ENCODE results near the gene MRPL38.

MRPL38 gene

DNA sequence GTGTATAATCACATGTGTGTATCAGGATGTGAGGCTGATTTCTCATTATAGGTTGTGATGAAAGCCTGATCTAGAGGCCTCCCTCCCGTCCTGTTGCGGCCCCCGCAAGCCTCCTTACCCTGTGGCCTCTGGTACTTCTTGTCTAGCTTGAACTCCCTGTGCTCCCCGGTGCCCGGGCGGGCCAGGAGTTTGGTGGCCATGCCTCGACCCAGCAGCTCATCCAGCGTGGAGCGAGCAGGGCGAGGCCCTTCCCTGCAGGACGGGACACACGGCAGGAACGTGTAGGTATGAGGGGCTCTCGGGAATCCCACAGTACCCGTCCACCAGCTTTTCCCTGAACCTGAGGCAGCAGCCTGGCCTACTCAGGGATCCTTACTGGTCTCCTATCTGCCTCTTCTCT is 21.2 kb upstream of the MRPL38 start:
- H3K27ac ChIP-seq: no peak overlapping the region
- TF ChIP-seq, protein P1, sequence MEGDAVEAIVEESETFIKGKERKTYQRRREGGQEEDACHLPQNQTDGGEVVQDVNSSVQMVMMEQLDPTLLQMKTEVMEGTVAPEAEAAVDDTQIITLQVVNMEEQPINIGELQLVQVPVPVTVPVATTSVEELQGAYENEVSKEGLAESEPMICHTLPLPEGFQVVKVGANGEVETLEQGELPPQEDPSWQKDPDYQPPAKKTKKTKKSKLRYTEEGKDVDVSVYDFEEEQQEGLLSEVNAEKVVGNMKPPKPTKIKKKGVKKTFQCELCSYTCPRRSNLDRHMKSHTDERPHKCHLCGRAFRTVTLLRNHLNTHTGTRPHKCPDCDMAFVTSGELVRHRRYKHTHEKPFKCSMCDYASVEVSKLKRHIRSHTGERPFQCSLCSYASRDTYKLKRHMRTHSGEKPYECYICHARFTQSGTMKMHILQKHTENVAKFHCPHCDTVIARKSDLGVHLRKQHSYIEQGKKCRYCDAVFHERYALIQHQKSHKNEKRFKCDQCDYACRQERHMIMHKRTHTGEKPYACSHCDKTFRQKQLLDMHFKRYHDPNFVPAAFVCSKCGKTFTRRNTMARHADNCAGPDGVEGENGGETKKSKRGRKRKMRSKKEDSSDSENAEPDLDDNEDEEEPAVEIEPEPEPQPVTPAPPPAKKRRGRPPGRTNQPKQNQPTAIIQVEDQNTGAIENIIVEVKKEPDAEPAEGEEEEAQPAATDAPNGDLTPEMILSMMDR (conservative IDR thresholded peaks at IDR 0.05): no peak
- TF ChIP-seq ZFX (IDR thresholded peaks at IDR 0.05): no peak

DNA sequence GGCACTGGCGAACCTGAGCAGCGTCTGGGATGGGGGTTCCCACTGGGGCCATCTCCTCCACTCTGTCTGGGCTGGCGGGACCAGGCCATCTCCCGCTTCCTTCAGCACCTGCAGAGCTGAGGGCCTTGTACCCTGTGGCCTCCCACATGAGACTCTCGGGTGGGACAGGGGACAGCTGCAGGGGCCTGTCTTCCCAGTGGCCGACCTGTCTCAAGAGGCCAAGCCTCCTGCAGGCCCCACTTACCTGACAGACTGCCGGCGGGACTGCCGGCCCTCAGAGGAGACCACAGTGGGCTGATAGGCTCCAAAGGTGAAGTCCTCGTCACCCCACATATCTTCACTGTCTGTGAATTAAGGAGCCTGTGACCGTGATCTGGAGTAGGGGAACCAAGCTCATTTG is 20.4 kb upstream of the MRPL38 start:
- TF ChIP-seq, protein P1 (conservative IDR thresholded peaks at IDR 0.05): no peak
- no peak for TF ChIP-seq ZFX (IDR thresholded peaks at IDR 0.05)
- H3K27ac ChIP-seq: no peak overlapping the region

DNA sequence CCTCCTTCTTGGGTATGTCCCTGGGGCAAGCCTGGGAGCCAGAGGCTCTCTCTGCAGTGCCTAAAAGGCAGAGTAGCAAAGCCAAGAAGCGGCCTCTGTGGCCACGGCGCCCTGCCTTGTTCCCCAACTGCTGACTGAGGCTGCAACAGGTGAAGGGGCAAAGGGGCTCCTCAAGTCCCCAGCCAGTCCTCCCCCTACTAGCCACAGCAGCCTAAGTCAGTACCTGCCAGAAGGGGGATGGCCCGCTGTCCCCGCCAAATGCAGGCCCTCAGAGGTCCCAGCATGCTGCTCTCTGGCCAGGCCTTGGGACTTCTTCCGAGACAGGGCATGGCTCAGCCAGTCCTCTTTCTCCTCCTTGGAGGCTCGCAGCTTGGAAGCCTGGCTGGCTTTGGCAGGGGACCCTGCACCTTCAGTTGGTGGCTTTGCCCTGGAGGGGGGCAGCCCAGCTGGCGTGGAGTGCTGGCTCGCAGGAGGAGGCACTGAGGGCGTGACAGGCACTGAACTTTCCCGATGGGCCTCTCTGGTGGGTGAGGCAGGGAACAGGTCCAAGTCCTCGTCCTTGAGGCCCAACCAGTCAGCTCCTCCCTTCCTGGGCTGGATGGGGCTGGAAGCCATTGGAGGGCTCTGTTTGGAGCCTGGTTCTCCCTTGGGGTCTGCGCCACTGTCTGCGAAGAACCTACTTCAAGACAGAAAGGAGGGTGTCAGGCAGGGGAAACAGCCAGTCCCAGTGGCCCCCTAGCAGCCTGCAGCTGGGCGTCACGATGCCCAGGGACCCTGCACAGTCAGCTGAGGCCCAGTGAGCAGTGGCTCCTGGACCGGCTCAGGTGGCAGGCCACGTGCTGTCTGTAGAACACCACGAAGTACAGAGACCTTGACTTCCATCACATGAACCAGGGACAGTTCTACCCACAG is 18.5 kb upstream of the MRPL38 start:
- no peak overlapping the region for H3K27ac ChIP-seq
- no peak for TF ChIP-seq ZFX (IDR thresholded peaks at IDR 0.05)
- TF ChIP-seq, protein P1 (conservative IDR thresholded peaks at IDR 0.05): no peak

DNA sequence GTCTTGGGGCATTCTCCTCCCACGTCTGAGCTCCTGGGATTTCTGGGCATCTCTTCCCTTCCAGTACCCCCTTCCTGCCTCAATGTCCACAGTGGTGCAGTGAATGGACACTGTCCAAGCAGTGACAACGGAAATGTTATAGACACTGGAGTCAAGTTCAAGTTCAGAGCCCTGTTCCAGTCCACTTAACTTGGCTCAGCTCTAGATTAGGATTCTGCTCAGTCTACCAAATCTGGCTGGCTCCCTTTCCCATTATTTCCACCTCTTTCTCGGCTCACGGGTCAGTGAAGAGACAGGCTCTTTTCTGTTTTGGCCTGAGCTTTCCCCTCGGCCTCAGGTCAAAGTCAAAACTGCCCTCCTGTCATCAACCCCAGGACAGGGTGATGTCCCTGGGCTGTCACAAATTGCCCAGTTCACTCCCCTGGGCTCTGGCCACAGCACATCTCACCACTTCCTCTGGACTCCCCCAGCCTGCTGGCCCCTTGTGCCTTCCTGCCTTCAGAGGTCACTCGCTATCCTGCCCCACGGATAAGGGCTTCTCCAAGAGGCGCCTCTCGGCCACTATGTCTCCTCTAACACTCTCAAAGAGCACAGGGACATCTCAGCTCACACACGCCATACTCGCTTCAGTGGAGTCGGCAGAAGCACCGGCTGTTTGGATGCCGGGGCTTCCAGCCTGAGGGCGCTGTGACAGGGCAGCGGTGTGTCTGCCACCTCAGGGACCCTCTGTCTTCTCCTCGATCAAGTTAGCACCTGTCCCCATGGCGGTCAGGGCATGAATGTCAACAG is 17.7 kb upstream of the MRPL38 start:
- H3K27ac ChIP-seq: no peak overlapping the region
- TF ChIP-seq, protein P1 (conservative IDR thresholded peaks at IDR 0.05): no peak
- no peak for TF ChIP-seq ZFX (IDR thresholded peaks at IDR 0.05)

DNA sequence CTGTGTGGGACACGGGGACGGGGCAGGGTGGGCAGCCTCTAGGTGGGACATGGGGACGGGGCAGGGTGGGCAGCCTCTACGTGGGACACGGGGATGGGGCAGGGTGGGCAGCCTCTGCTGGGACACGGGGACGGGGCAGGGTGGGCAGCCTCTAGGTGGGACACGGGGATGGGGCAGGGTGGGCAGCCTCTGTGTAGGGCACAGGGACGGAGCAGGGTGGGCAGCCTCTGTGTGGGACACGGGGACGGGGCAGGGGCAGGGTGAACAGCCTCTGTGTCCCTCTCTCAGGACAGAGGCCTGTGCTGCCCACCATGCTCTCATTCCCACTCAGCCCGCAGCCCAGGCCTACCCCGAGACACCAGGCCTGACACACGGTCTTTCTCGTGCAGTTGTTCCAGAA is 16.9 kb upstream of the MRPL38 start:
- TF ChIP-seq, protein P1 (conservative IDR thresholded peaks at IDR 0.05): no peak
- TF ChIP-seq ZFX (IDR thresholded peaks at IDR 0.05): no peak
- H3K27ac ChIP-seq: no peak overlapping the region

DNA sequence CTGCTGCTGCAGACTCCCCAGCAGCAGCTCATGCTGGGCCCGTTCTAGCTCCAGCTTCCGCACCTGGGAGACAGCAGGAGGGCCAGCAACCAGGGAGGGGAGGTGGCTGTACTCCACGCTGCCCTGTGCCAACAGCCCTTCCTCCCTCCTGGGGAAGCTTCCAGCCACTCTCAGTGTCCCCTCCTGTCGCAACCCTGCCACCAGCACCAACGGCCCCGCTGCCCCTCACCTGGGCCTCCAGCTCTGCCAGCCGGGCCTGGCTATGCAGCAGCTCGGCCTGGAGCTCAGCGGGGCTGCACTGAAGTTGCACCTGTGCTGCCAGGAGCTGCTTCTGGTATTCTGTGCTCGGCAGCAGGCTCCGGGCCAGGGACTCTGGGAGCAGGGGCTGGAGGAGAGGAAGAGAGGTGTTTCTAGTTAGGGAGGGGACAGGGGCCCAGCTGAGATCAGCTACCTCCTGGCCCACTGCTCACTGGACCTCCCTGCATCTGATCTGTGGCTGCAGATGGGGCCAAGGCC is 15.4 kb upstream of the MRPL38 start:
- no peak for TF ChIP-seq ZFX (IDR thresholded peaks at IDR 0.05)
- TF ChIP-seq, protein P1 (conservative IDR thresholded peaks at IDR 0.05): no peak
- H3K27ac ChIP-seq: no peak overlapping the region

DNA sequence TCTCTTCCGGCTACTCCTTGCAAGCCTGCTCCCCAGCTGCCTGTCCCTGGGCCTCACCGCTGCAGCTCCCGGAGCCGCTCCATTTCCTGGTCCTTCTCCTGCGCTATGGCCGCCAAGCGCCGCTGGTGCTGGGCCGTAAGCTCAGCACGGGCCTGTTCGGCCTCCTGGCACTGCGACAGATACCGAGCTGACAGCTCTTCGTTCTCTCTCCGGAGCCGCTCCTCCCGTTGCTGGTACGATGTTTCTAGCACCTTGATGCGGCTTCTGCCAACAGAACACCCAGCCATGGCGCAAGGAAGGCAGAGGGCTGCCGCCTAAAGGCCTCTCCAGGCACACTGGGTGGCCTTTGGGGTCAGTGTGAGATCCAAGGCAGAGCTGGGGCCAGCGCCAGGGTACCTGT is 14.9 kb upstream of the MRPL38 start:
- H3K27ac ChIP-seq: no peak overlapping the region

More for the DNA sequence above, 14.9 kb upstream of the MRPL38 start:
- no peak for TF ChIP-seq ZFX (IDR thresholded peaks at IDR 0.05)
- TF ChIP-seq, protein P1 (conservative IDR thresholded peaks at IDR 0.05): no peak
